ENCODE data around the gene PSMD2.
"Not testable (repeated sequence)": the region's sequence is repeated elsewhere in the genome, so short reads cannot be mapped to it uniquely, and the experiment has no call there.

The PSMD2 gene

DNA sequence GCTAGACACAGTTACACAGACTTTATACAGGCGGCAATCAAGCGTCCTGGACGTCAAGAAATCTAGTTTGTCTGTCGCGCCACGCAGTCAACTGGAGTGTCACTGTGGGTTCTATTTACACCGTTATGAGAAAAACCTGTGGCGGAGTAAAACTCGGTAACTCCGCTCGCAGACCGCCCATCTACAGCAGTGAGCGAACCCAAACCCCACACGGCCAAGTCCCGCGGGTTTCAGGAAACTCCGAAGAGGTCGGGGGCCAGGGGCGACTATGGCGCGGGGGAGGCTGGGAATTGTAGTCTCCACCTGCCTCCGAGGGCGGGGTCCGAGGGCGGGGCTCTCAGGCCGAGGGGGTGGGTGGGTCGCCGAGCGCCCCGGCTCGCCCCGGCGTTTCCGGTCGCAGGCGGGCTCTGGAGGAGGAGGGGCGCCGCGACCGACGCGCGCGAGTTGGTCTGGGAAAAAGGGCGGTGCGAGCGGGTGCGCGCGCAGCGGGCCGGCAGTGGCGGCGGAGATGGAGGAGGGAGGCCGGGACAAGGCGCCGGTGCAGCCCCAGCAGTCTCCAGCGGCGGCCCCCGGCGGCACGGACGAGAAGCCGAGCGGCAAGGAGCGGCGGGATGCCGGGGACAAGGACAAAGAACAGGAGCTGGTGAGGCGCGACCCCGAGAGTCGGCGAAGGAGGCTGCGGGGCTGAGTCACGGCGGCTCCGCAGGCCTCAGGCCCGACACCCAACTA, at the start of gene PSMD2:
TSS of gene PSMD2 (plus strand) at position 483 of the 729 bp plus-strand sequence. CDS start at position 509, 26 bp downstream.
- peak; percentile 99 for DNase-seq

DNA sequence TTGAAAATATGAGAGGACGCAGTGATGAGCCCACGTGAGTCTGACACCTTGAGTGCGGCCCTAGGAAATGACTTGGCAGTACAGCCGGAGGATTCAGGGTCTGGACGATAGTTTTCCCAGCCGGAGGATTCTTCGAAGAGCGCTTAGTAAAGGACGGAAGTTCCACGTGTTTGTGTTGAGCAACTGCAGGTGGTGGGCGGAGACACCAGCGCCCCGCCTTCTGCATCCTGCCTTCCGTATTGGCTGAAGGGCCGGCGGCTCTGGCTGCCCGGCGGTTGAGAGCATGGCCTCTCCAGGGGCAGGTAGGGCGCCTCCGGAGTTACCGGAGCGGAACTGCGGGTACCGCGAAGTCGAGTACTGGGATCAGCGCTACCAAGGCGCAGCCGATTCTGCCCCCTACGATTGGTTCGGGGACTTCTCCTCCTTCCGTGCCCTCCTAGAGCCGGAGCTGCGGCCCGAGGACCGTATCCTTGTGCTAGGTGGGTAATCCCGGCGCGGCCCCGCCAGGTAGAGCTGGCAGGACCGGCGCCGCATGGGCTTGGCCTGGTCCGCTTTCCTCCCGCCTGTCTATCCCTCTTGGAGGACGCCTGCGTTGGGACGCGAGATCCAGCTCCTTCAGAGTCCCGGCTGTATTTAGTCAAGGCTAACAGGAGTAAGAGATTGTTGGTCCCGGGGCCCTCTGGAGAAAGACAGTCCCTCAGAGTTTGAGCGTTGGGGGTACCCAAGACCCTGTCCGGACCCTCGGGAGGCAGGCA, 49.5 kb upstream of the PSMD2 start, which contains the start of gene EEF1AKMT4:
TSS of gene EEF1AKMT4 (plus strand) at position 261 of the 755 bp plus-strand sequence. CDS start at position 284, 23 bp downstream.
- DNase-seq, result peak; percentile 96

DNA sequence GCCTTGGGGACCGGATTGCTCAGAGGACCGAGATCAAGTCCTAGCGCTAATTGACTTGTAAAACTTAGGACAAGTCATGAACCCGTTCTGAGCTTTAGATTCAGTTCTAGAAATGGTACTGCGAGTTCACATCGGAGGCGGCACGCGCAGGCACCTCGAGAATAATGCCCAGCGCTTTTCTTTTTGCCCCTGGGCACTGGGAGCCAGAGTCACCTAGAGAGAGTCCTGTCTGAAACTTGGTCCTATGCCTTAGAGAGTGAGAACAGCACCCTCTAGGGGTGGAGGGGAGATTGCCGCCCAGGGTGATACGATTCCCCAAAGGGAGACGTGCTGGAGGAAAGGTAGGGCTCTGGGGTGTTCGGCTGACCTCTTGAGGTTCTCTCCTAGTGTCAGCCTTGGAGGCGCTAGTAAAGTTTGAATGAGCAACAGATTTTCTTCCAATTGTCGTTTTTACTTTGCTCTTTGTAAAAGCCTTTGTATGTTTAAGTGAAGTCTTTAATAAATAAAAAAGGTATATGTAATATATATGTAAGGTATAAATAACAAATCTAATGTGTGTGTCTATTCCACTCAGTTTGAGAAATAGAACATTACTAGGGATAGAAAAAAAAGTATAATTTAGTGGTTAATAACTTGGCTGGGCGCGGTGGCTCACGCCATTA, 48.7 kb upstream of the PSMD2 start:
- peak; percentile 73 for DNase-seq

DNA sequence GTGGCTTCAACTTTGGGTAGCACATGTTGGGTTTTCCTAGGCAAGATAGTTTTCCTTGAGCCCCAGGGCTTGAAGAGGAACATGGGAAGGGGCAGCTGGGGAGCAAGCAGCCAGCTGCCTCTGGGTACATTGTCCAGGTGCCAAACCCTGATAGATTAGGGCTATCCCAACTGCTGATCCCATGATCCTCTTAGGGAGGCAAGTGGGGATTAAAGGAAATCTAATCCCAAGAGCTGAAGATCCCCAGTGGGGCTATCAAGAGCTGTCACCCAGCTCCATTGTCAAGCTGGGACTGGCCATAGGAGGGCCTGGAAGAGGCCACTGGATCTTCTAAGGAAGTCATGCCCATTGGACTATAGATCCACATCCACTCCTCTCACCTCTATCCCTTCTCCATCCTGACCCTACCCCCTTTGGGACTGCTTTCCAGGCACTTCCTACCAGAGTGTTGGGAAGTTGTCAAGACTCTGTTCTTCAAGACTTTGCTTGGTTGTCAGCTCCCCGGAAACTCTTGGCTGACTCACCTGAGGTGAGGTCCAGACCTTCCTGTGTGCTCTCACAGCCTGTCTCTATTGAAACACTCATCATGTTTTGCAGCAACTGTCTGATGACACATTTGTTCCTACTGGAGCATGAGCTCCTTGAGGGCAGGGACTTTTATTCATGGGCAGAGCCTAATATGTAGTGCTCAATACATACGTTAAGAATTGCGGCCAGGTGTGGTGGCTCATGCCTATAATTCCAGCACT, 43.6 kb upstream of the PSMD2 start:
- no peak for DNase-seq

DNA sequence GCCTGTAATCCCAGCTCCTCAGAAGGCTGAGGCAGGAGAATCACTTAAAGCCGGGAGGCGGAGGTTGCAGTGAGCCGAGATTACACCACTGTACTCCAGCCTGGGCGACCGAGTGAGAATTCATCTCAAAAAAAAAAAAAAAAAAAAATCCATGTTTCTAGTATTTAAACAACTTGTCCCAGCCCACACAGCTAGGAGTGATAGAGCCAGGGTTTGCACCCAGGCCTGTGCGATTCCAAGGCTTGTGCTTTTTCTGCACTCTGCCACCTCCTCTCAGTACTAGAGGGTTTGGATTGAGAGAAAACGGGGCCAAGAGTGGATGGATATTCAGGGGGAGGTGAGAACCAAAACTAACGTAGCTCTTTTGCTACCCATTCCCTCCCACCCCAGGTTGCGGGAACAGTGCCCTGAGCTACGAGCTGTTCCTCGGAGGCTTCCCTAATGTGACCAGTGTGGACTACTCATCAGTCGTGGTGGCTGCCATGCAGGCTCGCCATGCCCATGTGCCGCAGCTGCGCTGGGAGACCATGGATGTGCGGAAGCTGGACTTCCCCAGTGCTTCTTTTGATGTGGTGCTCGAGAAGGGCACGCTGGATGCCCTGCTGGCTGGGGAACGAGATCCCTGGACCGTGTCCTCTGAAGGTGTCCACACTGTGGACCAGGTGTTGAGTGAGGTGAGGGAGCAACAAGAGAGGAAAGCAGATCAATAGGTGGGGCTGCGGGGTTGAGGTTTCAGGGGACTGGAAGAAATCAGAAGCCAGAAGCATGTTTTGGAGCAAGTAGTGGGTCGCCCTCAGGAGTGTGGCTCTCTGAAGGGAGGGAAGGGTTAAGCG, 41.7 kb upstream of the PSMD2 start:
- no peak for DNase-seq

DNA sequence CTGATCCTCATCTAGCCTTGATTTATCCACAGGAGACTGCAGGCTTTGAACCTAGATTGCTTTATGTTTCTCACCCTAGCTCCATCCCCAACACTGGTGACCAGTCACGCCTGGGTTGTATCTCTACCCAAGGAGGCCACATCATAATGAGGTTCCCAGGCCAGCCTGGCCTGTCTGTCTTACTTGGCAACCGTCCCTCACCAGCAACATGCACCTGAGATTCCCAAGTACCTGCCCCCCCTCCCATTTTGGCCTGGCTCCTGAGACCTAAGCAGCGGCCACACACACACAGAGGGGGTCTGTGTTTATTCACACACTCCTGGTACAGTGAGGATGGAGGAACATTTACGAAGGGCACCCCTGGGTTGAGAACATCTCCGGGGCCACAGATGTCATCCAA, 40.1 kb upstream of the PSMD2 start:
- no peak for DNase-seq

DNA sequence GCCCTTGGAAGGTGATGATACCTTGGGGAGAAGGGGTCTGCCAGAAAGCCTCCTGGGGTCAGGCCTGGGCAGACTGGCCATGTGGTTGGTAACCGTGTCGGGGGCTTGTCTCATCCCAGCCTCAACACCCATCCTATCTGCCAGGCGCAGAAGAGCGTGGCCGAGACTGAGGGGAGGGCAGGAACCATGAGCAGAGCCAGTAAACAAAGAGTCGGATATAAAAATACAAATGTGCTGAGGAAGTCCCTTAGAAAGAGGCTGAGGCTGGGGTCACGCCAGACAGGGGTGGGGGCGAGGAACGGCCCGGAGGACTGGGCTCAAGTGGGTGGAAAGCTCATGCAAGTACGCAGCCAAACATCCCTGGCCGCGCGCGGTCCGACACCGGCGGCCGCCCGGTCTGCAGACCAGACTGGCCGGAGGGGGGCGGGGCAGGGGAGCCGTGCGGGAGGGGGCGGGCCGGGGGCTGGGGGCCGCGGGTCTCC, 39.6 kb upstream of the PSMD2 start:
- DNase-seq, result no peak

DNA sequence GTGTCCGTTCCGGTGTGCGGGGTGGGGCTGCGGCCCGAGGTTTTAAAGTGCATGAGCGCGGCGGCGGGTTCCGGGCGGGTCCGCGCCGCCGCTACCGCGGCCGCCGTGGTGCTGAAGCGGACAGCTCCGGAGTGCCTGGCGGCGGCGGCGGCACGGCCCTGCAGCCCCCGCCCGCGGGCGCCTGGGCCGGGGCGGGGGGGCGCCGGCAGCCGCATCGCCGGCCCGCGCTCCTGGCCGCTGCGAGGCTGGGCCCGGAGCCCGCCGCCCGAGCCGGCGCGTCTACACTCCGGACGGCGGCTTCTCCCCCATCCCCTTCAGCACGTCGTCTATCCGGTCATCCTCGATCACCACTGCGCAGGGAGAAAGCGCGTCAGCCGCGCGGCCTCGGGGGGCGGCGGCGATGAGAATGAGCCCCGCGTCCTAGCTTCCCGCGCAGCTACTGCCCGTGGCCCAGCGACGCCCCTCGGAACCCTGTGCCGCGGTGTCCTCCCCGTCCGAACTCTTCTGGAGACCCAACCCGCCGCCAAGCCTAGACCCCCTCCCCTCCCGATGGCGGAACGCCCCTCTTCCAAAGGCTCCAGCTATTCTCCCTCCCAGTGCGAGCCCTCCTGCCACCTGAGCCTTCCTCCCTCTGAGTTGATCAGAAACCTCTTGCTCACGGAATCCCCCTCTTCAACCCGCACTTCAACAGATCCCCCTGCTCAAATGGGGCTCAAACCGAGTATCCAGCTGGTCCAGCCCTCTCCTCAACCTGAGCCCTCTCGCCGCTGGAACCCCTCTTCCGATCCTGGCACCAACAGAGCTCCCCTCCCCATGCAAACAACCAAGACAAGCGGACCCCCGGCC, 38.9 kb upstream of the PSMD2 start:
- DNase-seq, result peak; percentile 53

DNA sequence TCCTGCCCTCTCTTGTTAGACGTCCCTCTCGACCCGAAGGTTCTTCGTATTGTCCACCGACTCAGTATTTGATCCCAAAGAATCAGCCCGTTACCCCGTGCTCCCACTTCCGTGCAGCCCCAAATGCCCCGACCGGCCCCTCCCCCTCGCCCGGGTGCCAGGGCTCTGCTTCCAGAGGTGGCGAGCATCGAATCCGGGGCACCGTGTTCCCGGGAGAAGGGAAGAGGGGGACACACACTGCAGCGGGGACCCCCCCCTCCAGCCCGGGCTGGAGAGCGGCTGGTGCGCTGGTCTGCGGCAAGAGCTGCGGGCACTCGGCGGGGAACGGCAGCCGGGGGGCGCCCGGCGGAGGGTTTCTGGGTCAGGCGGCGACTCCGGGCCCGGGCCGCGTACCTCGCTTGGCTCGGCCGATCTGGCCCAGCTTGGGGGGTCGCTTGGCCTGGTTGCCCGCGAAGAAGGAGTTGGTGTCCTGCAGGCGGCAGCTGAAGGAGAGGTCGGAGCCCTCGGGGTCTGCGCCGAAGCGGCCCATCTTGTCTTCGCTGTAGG, 38.2 kb upstream of the PSMD2 start:
- DNase-seq, result no peak

DNA sequence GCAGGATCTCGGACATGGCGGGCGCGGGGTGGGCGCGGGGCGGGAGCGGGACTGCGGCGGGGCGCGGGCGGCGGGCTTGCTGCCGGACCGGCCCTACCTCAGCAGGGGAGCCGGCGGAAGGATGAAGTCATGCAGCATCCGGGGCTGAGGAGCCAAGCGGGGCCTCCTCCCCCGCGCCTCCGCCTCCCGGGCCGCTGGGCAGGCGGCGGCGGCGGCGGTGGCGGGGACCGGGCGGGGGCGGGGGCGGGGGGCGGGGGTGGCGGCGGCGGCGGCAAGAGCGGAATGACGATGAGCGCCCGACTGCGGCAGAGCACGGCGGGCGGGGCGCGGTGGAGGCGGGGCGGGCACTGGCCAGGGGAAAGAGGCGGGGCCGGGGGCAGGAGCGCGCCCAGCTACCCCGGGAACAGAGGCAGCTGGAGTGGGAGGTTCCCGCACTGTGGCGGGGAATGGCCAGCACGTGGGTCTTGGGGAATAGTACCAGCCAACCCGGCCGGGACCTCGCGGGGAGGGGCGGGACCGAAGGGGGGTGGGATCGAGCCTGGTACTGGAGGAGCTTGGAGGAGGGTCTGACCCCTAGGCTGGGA, 37.7 kb upstream of the PSMD2 start, which contains the start of gene CAMK2N2:
TSS of gene CAMK2N2 (minus strand) at position 284 of the 584 bp plus-strand sequence. CDS start at position 16, 268 bp downstream.
- DNase-seq, result no peak

DNA sequence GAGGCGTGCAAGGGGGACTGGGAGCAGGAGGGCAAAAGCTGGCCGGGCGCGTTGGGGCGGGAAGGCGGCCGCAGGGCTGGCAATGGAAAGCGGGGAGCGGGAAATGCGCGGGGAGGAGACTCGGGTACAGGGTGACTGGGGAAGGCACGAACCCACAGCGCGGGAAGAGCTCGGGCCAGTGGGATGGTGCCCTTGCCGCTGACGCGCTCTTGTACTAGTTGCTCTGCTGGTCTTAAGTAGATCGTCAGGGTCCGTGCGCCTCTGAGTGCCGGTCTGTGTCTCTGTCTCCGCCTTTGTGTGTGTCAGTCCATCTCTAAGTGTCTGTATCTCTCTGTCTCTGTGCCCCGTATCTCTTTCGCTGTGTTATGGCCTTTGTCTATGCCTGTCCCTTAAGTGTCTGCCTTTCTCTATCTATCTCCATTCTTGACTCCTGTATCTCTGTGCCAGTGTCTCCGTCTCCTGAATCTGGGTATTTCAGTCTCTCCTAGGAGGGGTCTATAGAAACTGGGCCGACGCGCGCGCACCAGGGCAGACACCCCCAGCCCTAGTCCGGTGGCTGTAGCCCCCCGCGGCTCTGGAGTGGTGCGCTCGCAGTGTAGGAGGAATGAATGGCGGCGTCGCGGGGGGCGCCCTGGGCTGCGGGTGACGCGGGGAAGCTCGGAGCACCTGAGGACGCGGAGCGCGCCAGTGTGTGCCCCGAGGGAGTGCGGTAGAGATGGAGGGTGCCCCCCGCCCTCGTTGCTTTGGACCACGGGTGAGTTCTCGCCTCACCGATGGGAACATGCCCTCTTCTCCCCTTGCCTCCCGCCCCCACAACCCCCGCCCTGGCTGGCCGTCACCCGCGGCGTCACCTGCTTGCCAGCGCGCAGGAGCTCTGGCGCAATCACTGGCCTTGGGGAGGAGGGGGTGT, 36.9 kb upstream of the PSMD2 start:
- no peak for DNase-seq

DNA sequence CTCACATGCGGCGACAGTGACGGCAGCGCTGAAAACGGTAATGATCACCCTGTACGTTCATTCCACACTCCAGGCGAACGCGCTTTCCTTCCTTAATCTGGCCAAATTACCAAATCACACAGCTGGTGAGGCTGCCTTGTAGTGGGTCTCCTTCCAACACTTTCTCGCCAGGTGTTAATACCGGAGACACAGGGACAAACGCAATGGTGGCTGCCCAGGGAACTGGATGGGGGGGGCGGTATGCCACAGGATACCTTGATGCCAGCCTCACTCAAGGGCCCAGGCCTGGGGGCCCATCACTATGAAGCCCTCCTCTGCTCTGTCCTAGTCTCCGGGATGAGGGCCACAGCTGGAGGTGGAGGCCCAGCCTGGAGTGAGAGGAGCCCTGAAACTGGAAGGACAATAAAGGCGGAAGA, 36.3 kb upstream of the PSMD2 start:
- DNase-seq, result no peak

DNA sequence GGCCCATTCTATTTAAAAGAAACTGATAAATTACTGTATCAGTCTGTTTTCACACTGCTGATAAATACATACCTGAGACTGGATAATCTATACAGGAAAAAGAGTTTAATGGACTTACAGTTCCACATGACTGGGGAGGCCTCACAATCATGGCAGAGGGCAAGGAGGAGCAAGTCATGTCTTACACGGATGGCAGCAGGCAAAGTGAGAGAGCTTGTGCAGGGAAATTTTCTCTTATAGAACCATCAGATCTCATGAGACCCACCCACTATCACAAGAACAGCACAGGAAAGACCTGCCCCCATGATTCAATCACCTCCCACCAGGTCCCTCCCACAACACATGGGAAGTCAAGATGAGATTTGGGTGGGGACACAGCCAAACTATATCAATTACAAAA, 31.8 kb upstream of the PSMD2 start:
- not testable (repeated sequence) for DNase-seq

DNA sequence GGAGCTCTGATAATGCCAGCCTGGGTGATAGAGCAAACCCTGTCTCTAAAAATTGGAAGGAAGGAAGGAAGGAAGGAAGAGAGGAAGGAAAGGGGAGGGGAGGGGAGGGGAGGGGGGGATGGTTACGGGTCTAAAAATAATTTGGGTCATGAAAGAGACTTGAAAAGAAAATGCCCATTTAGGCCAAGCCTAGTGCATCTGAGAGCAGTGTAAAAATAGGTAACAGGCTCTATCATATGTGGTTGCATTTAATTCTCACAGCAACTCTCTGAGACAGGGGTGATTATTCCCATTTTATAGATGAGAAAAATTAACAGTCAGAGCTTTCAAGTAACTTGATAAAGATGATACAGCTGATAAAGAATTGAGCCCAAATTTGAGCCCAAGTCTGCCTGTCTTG, 26.8 kb upstream of the PSMD2 start:
- DNase-seq, result no peak

DNA sequence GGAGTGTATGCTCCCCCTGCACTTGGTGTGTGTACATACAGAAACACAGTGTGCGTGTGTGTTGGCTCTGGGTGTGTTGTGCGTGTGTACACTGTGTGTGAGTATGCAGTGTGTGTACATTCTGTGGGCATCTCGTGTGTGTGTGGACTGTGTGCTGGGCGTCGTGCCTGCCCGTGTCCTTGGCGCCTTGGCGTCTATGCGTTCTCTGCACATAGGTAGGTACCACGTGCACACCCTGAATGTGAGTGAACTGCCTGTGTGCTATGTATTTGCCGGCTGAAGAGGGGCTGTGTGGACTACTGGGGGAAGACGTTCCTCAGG, 23.7 kb upstream of the PSMD2 start:
- DNase-seq, result no peak

DNA sequence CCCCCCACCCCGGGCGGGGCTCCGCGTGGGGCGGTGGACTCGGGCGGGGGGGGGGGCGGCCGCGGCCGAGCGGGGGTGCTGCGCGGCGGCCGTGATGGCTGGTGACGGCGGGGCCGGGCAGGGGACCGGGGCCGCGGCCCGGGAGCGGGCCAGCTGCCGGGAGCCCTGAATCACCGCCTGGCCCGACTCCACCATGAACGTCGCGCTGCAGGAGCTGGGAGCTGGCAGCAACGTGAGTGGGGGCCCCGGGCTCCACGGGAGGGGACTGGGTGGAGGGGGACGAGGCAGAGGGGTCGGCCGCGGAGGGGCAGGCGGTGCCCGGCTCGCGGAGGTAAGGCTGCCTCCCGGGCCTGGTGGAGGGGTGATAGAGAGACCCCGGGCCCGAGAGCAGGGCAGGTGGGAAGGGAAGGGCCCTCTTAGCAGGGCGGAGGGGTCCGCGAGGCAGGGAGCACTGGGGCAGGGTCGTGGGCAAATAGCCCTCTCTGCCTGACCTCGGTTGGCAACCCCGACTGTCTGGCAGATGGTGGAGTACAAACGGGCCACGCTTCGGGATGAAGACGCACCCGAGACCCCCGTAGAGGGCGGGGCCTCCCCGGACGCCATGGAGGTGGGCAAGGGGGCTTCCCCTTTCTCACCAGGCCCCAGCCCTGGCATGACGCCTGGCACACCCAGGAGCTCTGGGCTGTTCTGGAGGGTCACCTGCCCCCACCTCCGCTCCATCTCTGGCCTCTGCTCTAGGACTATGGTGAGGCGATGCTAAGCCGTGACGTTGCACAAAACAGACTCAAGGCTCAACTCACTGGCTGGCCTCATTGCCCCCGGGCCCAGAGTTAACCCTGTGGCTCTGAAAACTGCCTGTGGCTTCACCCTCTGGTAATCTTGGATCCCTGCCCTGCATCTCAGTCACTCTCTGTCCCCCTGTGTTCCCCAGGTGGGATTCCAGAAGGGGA, 22.8 kb upstream of the PSMD2 start, which contains the start of gene ECE2:
TSS of gene ECE2 (plus strand) at position 62 of the 950 bp plus-strand sequence. CDS start at position 194, 132 bp downstream.
- no peak for DNase-seq

DNA sequence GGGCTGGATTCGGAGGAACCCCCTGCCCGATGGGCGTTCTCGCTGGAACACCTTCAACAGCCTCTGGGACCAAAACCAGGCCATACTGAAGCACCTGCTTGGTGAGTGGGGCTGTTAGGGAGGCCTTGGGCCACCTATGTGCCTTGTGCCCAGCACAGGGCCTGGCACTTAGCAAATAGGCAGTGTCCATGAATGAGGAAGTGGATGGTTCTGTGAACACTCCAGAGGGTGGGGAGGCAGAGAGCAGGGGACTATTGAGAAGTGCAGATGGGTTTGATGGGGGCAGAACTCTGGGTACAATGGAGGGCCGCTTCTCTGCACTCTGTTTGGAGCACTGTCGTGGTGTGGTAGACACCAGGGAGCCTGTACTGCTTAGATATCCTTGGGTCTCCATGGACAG, 21.7 kb upstream of the PSMD2 start:
- no peak for DNase-seq

DNA sequence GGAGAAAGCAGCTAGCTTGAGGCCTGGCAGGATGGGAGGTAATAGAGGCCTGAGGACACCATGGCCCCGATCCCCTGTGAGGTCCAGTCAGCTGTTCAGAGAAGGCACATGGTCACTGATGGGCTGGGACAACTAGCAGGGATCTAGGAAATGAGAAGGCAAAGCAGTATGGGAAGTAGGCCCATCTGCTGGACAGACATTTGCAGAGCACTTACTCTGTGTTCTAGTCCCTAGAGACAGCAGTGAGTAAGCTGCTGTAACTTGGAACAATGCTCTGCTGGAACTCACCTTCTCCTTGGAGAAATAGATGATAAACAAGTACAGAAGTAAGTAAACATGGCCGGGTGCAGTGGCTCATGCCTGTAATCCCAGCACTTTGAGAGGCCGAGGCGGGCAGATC, 16.1 kb upstream of the PSMD2 start:
- no peak for DNase-seq
